Keratinocyte (primary cell): ENCODE measurements around the gene CCDC158. TPM values are rescaled to one million over a fixed set of nuclear protein-coding genes. Genes with fewer than 3 reads are reported as not detected.
A peak's percentile ranks its signal among the peaks of the same experiment; 100 is the strongest.

ENCODE experiments used
- DNase-seq: peaks from one replicate; pipeline ENCODE4 v3.0.0-alpha.2; 2011; ENCODE audit warnings: low read depth, missing footprints, low spot score
- FAIRE-seq: peaks from 2 replicates; lab custom pipeline; 2011; peaks lifted over from hg19 to GRCh38; lab: Jason Lieb, UNC
- H2AFZ ChIP-seq: 2 replicates; pipeline ENCODE4 v1.6.0; 2012; ENCODE audit warnings: low read length, control low read depth, inconsistent platforms; ENCODE audit not compliant: control insufficient read depth
- H3K27ac ChIP-seq: 2 replicates; pipeline ENCODE4 v1.5.1; 2011; ENCODE audit warnings: low read length; ENCODE audit not compliant: control insufficient read depth, insufficient read depth
- H3K27me3 ChIP-seq: 3 replicates; pipeline ENCODE4 v1.6.0; 2011; ENCODE audit warnings: low read length; ENCODE audit not compliant: control insufficient read depth, insufficient read depth; ENCODE audit errors: extremely low read depth
- H3K36me3 ChIP-seq, 2 experiments: 2 replicates in 1 of 2; 3 replicates in 1 of 2; pipeline ENCODE4 v1.5.1; 2011; ENCODE audit warnings: low read length in 2 of 2, mild to moderate bottlenecking in 1 of 2; ENCODE audit not compliant: control insufficient read depth in 2 of 2, insufficient read depth in 2 of 2; ENCODE audit errors: extremely low read depth in 1 of 2
- H3K4me1 ChIP-seq: 3 replicates; pipeline ENCODE4 v1.5.1; 2011; ENCODE audit warnings: low read length; ENCODE audit not compliant: control insufficient read depth, insufficient read depth; ENCODE audit errors: extremely low read depth
- H3K4me2 ChIP-seq: 3 replicates; pipeline ENCODE4 v1.6.0; 2011; ENCODE audit warnings: low read depth, low read length; ENCODE audit not compliant: control insufficient read depth, insufficient read depth; ENCODE audit errors: extremely low read depth
- H3K4me3 ChIP-seq, 3 experiments: fragments of 200-600 bp in 1 of 3; sonication (generic) in 1 of 3; 2 replicates in 2 of 3; 3 replicates in 1 of 3; pipeline ENCODE4 v1.5.1; 2011 to 2016; ENCODE audit warnings: low read length in 3 of 3, mild to moderate bottlenecking in 3 of 3, control low read depth in 2 of 3, inconsistent platforms in 1 of 3, low read depth in 1 of 3, mixed read lengths in 1 of 3, mixed run types in 1 of 3, moderate library complexity in 1 of 3; ENCODE audit not compliant: control insufficient read depth in 2 of 3, insufficient read depth in 2 of 3; ENCODE audit errors: extremely low read depth in 1 of 3
- H3K79me2 ChIP-seq: 2 replicates; pipeline ENCODE4 v1.6.0; 2012; ENCODE audit warnings: low read length; ENCODE audit not compliant: control insufficient read depth, insufficient read depth
- H3K9ac ChIP-seq: 3 replicates; pipeline ENCODE4 v1.6.0; 2011; ENCODE audit warnings: low read length; ENCODE audit not compliant: control insufficient read depth, insufficient read depth; ENCODE audit errors: extremely low read depth
- H3K9me1 ChIP-seq: 3 replicates; pipeline ENCODE4 v1.6.0; 2011; ENCODE audit warnings: low read length; ENCODE audit not compliant: control insufficient read depth, insufficient read depth; ENCODE audit errors: extremely low read depth
- H3K9me3 ChIP-seq: 2 replicates; pipeline ENCODE4 v1.5.1; 2012; ENCODE audit warnings: low read depth, low read length; ENCODE audit not compliant: control insufficient read depth
- H4K20me1 ChIP-seq: 3 replicates; pipeline ENCODE4 v1.6.0; 2011; ENCODE audit warnings: low read length; ENCODE audit not compliant: control insufficient read depth, insufficient read depth; ENCODE audit errors: extremely low read depth
- CTCF ChIP-seq, 3 experiments: IDR thresholded peaks in 1 of 3; conservative IDR thresholded peaks in 1 of 3; optimal IDR thresholded peaks in 1 of 3; 2 replicates in 2 of 3; 3 replicates in 1 of 3; pipeline versions ENCODE3 to v1.5.1; 2011; ENCODE audit warnings: low read length in 3 of 3, mild to moderate bottlenecking in 3 of 3, moderate library complexity in 2 of 3, control low read depth in 1 of 3, inconsistent platforms in 1 of 3; ENCODE audit not compliant: insufficient read depth in 2 of 3; ENCODE audit errors: extremely low read depth in 1 of 3
- EZH2 ChIP-seq: IDR thresholded peaks from one replicate; pipeline ENCODE4 v1.6.1; 2012; ENCODE audit warnings: inconsistent platforms, mild to moderate bottlenecking, low read length, moderate library complexity
- dilution Hi-C: fragments of 300-500 bp; cut with MboI; formaldehyde crosslinking; loops from one replicate; pipeline ENCODE4 v1.7.0; 2020; ENCODE audit warnings: low sequenced_read_pairs; ENCODE audit not compliant: extremely low pct_ligation_motif_present
- polyA plus RNA-seq, 5 experiments: library from polyadenylated mRNA; depleted of rRNA in 3 of 5; stranded (reverse) in 3 of 5; stranded (forward) in 1 of 5; unstranded in 1 of 5; fragments of >200 nt; gene quantifications; 1 replicate in 1 of 5; 2 replicates in 3 of 5; 3 replicates in 1 of 5; pipeline versions ENCODE4 v1.2.1 to v1.2.3, GENCODE V29; 2011 to 2012; ENCODE audit warnings: missing spikeins in 2 of 5, low read depth in 1 of 5, low replicate concordance in 1 of 5

CCDC158 gene
- polyA plus RNA-seq, 1 donor (not counting 4 experiments of a cell fraction or from before 2014, with no cell fraction given), result not detected

GRCh38 chr4:76470064-76470463 lies 49.1 kb upstream of the CCDC158 start:
- FAIRE-seq, result no peak
- dilution Hi-C loops, result no loop called here
- no peak for TF ChIP-seq EZH2
- no peak for TF ChIP-seq CTCF (optimal IDR thresholded peaks at IDR 0.05 in 1 of 3, IDR thresholded peaks at IDR 0.05 in 1 of 3, conservative IDR thresholded peaks at IDR 0.05 in 1 of 3; ENCODE audit: extremely low read depth in 1 of 3, insufficient read depth in 2 of 3, low read length in 3 of 3)

GRCh38 chr4:76463568-76463967 lies 42.6 kb upstream of the CCDC158 start:
- Histone ChIP-seq H3K9ac (no peak overlapping the region), H3K4me1 (peaks cover 10% of the 10 kb centered on the region)

More at GRCh38 chr4:76470064-76470463, 49.1 kb upstream of the CCDC158 start:
- H3K4me3 ChIP-seq, result no peak overlapping the region
- H2AFZ ChIP-seq, result no peak overlapping the region
- H3K27ac ChIP-seq, result no peak overlapping the region
- H3K36me3 ChIP-seq, result no peaks in the 10 kb centered on the region
- H3K4me2 ChIP-seq, result no peak overlapping the region
- H3K79me2 ChIP-seq, result no peaks in the 10 kb centered on the region
- H4K20me1 ChIP-seq, result no peaks in the 10 kb centered on the region
- no peaks in the 10 kb centered on the region for H3K27me3 ChIP-seq
- no peaks in the 10 kb centered on the region for H3K9me3 ChIP-seq
- no peaks in the 10 kb centered on the region for H3K9me1 ChIP-seq
- H3K4me1 ChIP-seq, result no peaks in the 10 kb centered on the region
- H3K9ac ChIP-seq, result no peak overlapping the region
- no peak for DNase-seq

GRCh38 chr4:76459291-76459723 lies 38.4 kb upstream of the CCDC158 start:
- Histone ChIP-seq H3K4me3 (no peak overlapping the region), H4K20me1 (no peaks in the 10 kb centered on the region), H3K4me2 (peak overlapping the region; percentile 45), H3K9ac (no peak overlapping the region), H3K9me1 (no peaks in the 10 kb centered on the region), H3K79me2 (no peaks in the 10 kb centered on the region), H3K27me3 (no peaks in the 10 kb centered on the region), H3K27ac (peak overlapping the region; percentile 19), H2AFZ (no peak overlapping the region), H3K36me3 (no peaks in the 10 kb centered on the region), H3K4me1 (peaks cover 10% of the 10 kb centered on the region), H3K9me3 (no peaks in the 10 kb centered on the region)
- FAIRE-seq (no peak), DNase-seq (no peak)
- TF ChIP-seq CTCF (optimal IDR thresholded peaks at IDR 0.05 in 1 of 3, IDR thresholded peaks at IDR 0.05 in 1 of 3, conservative IDR thresholded peaks at IDR 0.05 in 1 of 3; ENCODE audit: extremely low read depth in 1 of 3, insufficient read depth in 2 of 3, low read length in 3 of 3), result no peak
- no peak for TF ChIP-seq EZH2
- dilution Hi-C loops, result no loop called here

More at GRCh38 chr4:76463568-76463967, 42.6 kb upstream of the CCDC158 start:
- Histone ChIP-seq H3K27me3 (no peaks in the 10 kb centered on the region), H3K4me3 (no peak overlapping the region), H3K79me2 (no peaks in the 10 kb centered on the region), H4K20me1 (no peaks in the 10 kb centered on the region), H3K9me1 (no peaks in the 10 kb centered on the region), H3K4me2 (no peak overlapping the region), H3K27ac (no peak overlapping the region), H3K9me3 (no peaks in the 10 kb centered on the region), H3K36me3 (no peaks in the 10 kb centered on the region), H2AFZ (no peak overlapping the region)
- no peak for DNase-seq
- TF ChIP-seq EZH2, result no peak
- dilution Hi-C loops, result no loop called here
- no peak for FAIRE-seq
